NCI-H69 (cell line): ENCODE measurements around the gene GPC4.
"Not testable (repeated sequence)": the region's sequence is repeated elsewhere in the genome, so short reads cannot be mapped to it uniquely, and the experiment has no call there.

ENCODE experiments used
- DNase-seq: peaks from one replicate; lab custom pipeline; 2025; lab: John Stamatoyannopoulos, UW

The GPC4 gene

GRCh38 chrX:133306316-133306715 lies 109.0 kb downstream of the GPC4 start:
- DNase-seq = no peak

GRCh38 chrX:133305348-133305747 lies 109.9 kb downstream of the GPC4 start:
- no peak for DNase-seq

GRCh38 chrX:133302775-133303445 lies 112.4 kb downstream of the GPC4 start:
- no peak for DNase-seq

- DNase-seq = no peak
These were observed 114.7 kb downstream of the GPC4 start for GRCh38 chrX:133300591-133300990.

GRCh38 chrX:133297284-133297683 lies 118.0 kb downstream of the GPC4 start:
- DNase-seq = no peak

GRCh38 chrX:133294126-133294525 lies 121.2 kb downstream of the GPC4 start:
- no peak for DNase-seq

GRCh38 chrX:133290076-133290475 lies 125.2 kb downstream of the GPC4 start:
- no peak for DNase-seq

GRCh38 chrX:133287860-133288259 lies 127.4 kb downstream of the GPC4 start:
- DNase-seq = no peak

- no peak for DNase-seq
These were observed 129.9 kb downstream of the GPC4 start for GRCh38 chrX:133285341-133285740.

GRCh38 chrX:133279112-133279730 lies 136.1 kb downstream of the GPC4 start:
- DNase-seq = not testable (repeated sequence)

GRCh38 chrX:133273180-133273579 lies 142.1 kb downstream of the GPC4 start:
- DNase-seq = no peak

GRCh38 chrX:133269168-133269567 lies 146.1 kb downstream of the GPC4 start:
- no peak for DNase-seq

- DNase-seq = no peak
These were observed 147.7 kb downstream of the GPC4 start for GRCh38 chrX:133267621-133268020.

GRCh38 chrX:133265331-133265730 lies 150.0 kb downstream of the GPC4 start:
- no peak for DNase-seq

GRCh38 chrX:133258481-133258880 lies 156.8 kb downstream of the GPC4 start:
- no peak for DNase-seq

GRCh38 chrX:133254666-133255065 lies 160.6 kb downstream of the GPC4 start:
- DNase-seq = no peak

GRCh38 chrX:133251204-133251603 lies 164.1 kb downstream of the GPC4 start:
- DNase-seq = no peak

- no peak for DNase-seq
These were observed 164.8 kb downstream of the GPC4 start for GRCh38 chrX:133250184-133251100.
